CD4-positive, alpha-beta T cell treated with Interleukin-15 for 1 hour (primary cell): ENCODE data around the gene GALNT7.

Source experiments
- DNase-seq: peaks from one replicate; pipeline ENCODE4 v3.0.0-alpha.2; 2020

GALNT7 gene

GRCh38 chr4:173317004-173317403, 148.4 kb downstream of the GALNT7 start:
- DNase-seq = no peak

GRCh38 chr4:173318240-173318639, 149.6 kb downstream of the GALNT7 start:
- no peak for DNase-seq

GRCh38 chr4:173318648-173319211, 150.1 kb downstream of the GALNT7 start:
- no peak for DNase-seq

GRCh38 chr4:173319696-173320095, 151.1 kb downstream of the GALNT7 start:
- DNase-seq = no peak

GRCh38 chr4:173325007-173325736, 156.6 kb downstream of the GALNT7 start:
- no peak for DNase-seq

- no peak for DNase-seq
Measured at GRCh38 chr4:173328236-173328901, 159.8 kb downstream of the GALNT7 start.

GRCh38 chr4:173330590-173330989, 162.0 kb downstream of the GALNT7 start:
- no peak for DNase-seq

GRCh38 chr4:173332021-173332487, 163.4 kb downstream of the GALNT7 start:
- no peak for DNase-seq

GRCh38 chr4:173332963-173333657, 164.5 kb downstream of the GALNT7 start:
- no peak for DNase-seq

- DNase-seq = peak; percentile 36
Measured at GRCh38 chr4:173333658-173334084, 165.1 kb downstream of the GALNT7 start.

- DNase-seq = peak; percentile 100
Measured at GRCh38 chr4:173334085-173334890, 165.7 kb downstream of the GALNT7 start, which contains the start of gene HMGB2. TSS of gene HMGB2 (minus strand) at chr4:173334358. CDS start at chr4:173333649, 709 bp downstream.

GRCh38 chr4:173334891-173335752, 166.5 kb downstream of the GALNT7 start:
- DNase-seq = peak; percentile 35

GRCh38 chr4:173337463-173337862, 168.9 kb downstream of the GALNT7 start:
- no peak for DNase-seq

GRCh38 chr4:173343832-173344397, 175.3 kb downstream of the GALNT7 start:
- DNase-seq = no peak

- no peak for DNase-seq
Measured at GRCh38 chr4:173345648-173346047, 177.0 kb downstream of the GALNT7 start.

GRCh38 chr4:173346074-173346473, 177.5 kb downstream of the GALNT7 start:
- no peak for DNase-seq

- no peak for DNase-seq
Measured at GRCh38 chr4:173347467-173347866, 178.9 kb downstream of the GALNT7 start.

GRCh38 chr4:173357939-173358338, 189.3 kb downstream of the GALNT7 start:
- no peak for DNase-seq

- no peak for DNase-seq
Measured at GRCh38 chr4:173360587-173361221, 192.1 kb downstream of the GALNT7 start.

GRCh38 chr4:173362666-173363065, 194.1 kb downstream of the GALNT7 start:
- DNase-seq = no peak
